ENCODE results near the gene GREB1L.

GREB1L gene

DNA sequence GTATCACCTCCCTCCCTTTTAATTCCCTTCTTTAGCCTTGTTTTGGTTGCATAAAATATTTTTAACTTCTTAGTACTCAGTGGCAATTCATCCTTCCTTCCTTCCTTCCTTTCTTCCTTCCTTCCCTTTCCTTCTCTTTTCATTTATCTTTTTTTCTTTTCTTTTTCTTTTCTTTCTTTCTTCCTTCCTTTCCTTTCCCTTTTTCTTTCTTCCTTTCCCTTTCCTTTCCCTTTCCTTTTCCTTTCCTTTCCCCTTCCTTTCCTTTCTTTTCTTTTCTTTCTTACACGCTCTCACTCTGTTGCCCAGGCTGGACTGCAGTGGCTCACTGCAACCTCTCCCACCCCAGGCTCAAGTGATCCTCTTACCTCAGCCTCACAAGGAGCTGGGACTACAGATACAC is 160.2 kb downstream of the GREB1L start:
- Histone ChIP-seq H3K4me3 (ENCODE audit: low read length) (no peak overlapping the region), H3K4me1 (ENCODE audit: control insufficient read depth, insufficient read depth, low read length) (peaks cover 4% of the 10 kb centered on the region), H3K9me3 (ENCODE audit: control insufficient read depth, low read length) (no peaks in the 10 kb centered on the region), H3K36me3 (ENCODE audit: control insufficient read depth, insufficient read depth, low read length, severe bottlenecking) (peaks cover 19% of the 10 kb centered on the region), H3K9ac (ENCODE audit: low read length) (no peak overlapping the region), H3K27me3 (replicated peaks; ENCODE audit: control insufficient read depth, insufficient read depth, low read length) (no peaks in the 10 kb centered on the region)
- DNase-seq (ENCODE audit: low read depth) = no peak

GRCh38 chr18:21404426-21404825 is 162.4 kb downstream of the GREB1L start:
- Histone ChIP-seq H3K27me3 (replicated peaks; ENCODE audit: control insufficient read depth, insufficient read depth, low read length) (no peaks in the 10 kb centered on the region), H3K36me3 (ENCODE audit: control insufficient read depth, insufficient read depth, low read length, severe bottlenecking) (peaks cover 22% of the 10 kb centered on the region), H3K4me1 (ENCODE audit: control insufficient read depth, insufficient read depth, low read length) (peaks cover 4% of the 10 kb centered on the region), H3K9ac (ENCODE audit: low read length) (no peak overlapping the region), H3K9me3 (ENCODE audit: control insufficient read depth, low read length) (no peaks in the 10 kb centered on the region), H3K4me3 (ENCODE audit: low read length) (no peak overlapping the region)
- DNase-seq (ENCODE audit: low read depth) = no peak

DNA sequence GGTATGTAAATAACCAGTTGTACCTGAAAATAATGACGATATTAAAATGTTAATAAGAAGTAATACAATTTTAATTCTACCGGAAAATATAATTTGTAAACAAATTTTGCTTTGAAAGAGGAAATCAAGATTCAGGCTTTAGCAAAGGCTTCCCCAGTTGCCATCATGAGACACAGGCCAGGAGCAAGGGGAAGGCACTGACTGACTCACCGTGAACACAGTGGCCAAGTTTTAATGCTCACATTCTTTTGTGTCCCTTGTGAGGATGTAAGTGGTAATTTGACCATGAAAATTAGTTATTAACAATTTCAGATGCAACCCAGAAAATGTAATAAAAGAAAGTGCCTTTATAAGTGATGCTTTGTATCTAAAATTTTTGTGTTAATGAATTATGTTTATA is 164.1 kb downstream of the GREB1L start:
- H3K4me3 ChIP-seq (ENCODE audit: low read length) = no peak overlapping the region
- H3K27me3 ChIP-seq (replicated peaks; ENCODE audit: control insufficient read depth, insufficient read depth, low read length) = no peaks in the 10 kb centered on the region
- no peak overlapping the region for H3K9ac ChIP-seq (ENCODE audit: low read length)
- no peaks in the 10 kb centered on the region for H3K9me3 ChIP-seq (ENCODE audit: control insufficient read depth, low read length)
- H3K4me1 ChIP-seq (ENCODE audit: control insufficient read depth, insufficient read depth, low read length) = peaks cover 4% of the 10 kb centered on the region
- DNase-seq (ENCODE audit: low read depth) = no peak
- H3K36me3 ChIP-seq (ENCODE audit: control insufficient read depth, insufficient read depth, low read length, severe bottlenecking) = peaks cover 22% of the 10 kb centered on the region

DNA sequence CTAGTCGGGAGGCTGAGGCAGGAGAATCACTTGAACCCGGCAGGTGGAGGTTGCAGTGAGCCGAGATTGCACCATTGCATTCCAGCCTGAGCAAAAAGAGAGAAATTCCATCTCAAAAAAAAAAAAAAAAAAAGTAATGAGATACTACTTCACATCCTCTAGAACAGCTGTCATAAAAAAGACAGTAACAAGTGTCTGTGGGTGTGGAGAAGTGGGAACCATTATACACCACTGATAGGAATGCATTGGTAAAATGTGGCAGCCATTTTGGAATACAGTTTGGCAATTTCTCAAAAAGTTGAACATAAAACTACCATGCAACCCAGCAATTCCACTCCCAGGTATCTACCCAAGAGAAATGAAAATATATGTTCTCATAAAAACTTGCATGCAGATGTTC is 166.6 kb downstream of the GREB1L start:
- H3K36me3 ChIP-seq (ENCODE audit: control insufficient read depth, insufficient read depth, low read length, severe bottlenecking) = peaks cover 16% of the 10 kb centered on the region
- H3K27me3 ChIP-seq (replicated peaks; ENCODE audit: control insufficient read depth, insufficient read depth, low read length) = no peaks in the 10 kb centered on the region
- no peak overlapping the region for H3K9ac ChIP-seq (ENCODE audit: low read length)
- DNase-seq (ENCODE audit: low read depth) = no peak
- peaks cover 4% of the 10 kb centered on the region for H3K4me1 ChIP-seq (ENCODE audit: control insufficient read depth, insufficient read depth, low read length)
- H3K9me3 ChIP-seq (ENCODE audit: control insufficient read depth, low read length) = no peaks in the 10 kb centered on the region
- H3K4me3 ChIP-seq (ENCODE audit: low read length) = no peak overlapping the region

- Histone ChIP-seq H3K36me3 (ENCODE audit: control insufficient read depth, insufficient read depth, low read length, severe bottlenecking) (no peaks in the 10 kb centered on the region), H3K27me3 (replicated peaks; ENCODE audit: control insufficient read depth, insufficient read depth, low read length) (no peaks in the 10 kb centered on the region), H3K9me3 (ENCODE audit: control insufficient read depth, low read length) (no peaks in the 10 kb centered on the region), H3K4me3 (ENCODE audit: low read length) (no peak overlapping the region), H3K9ac (ENCODE audit: low read length) (no peak overlapping the region), H3K4me1 (ENCODE audit: control insufficient read depth, insufficient read depth, low read length) (peaks cover 3% of the 10 kb centered on the region)
- no peak for DNase-seq (ENCODE audit: low read depth)
Observed at GRCh38 chr18:21433436-21433835, 191.4 kb downstream of the GREB1L start.

- H3K9me3 ChIP-seq (ENCODE audit: control insufficient read depth, low read length) = no peaks in the 10 kb centered on the region
- H3K9ac ChIP-seq (ENCODE audit: low read length) = no peak overlapping the region
- H3K27me3 ChIP-seq (replicated peaks; ENCODE audit: control insufficient read depth, insufficient read depth, low read length) = no peaks in the 10 kb centered on the region
- peaks cover 22% of the 10 kb centered on the region for H3K4me1 ChIP-seq (ENCODE audit: control insufficient read depth, insufficient read depth, low read length)
- peak overlapping the region; percentile 25 for H3K4me3 ChIP-seq (ENCODE audit: low read length)
- DNase-seq (ENCODE audit: low read depth) = peak; percentile 74
- no peaks in the 10 kb centered on the region for H3K36me3 ChIP-seq (ENCODE audit: control insufficient read depth, insufficient read depth, low read length, severe bottlenecking)
Observed at GRCh38 chr18:21439431-21439846, 197.4 kb downstream of the GREB1L start.

DNA sequence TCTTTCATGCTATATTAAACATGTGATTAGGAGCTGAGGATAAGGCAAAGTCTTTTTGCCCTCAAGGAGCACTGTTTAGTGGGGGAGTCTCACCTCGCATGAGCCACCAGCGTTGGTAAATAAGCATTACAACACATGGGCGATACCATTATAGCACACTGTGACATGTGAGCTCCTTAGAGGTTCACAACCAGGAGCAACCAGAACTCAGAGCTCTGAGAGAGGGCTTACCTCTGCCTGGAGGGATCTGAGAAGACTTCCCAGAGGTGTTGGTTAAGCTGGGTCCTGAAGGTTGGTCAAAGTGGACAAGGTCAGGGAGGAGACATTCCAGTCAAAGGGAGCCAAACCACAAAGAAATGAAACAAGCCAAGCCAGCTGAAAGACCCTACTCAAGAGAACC is 199.6 kb downstream of the GREB1L start:
- no peaks in the 10 kb centered on the region for H3K36me3 ChIP-seq (ENCODE audit: control insufficient read depth, insufficient read depth, low read length, severe bottlenecking)
- no peak overlapping the region for H3K4me3 ChIP-seq (ENCODE audit: low read length)
- no peak overlapping the region for H3K9ac ChIP-seq (ENCODE audit: low read length)
- peaks cover 22% of the 10 kb centered on the region for H3K4me1 ChIP-seq (ENCODE audit: control insufficient read depth, insufficient read depth, low read length)
- H3K9me3 ChIP-seq (ENCODE audit: control insufficient read depth, low read length) = no peaks in the 10 kb centered on the region
- no peaks in the 10 kb centered on the region for H3K27me3 ChIP-seq (replicated peaks; ENCODE audit: control insufficient read depth, insufficient read depth, low read length)
- no peak for DNase-seq (ENCODE audit: low read depth)

DNA sequence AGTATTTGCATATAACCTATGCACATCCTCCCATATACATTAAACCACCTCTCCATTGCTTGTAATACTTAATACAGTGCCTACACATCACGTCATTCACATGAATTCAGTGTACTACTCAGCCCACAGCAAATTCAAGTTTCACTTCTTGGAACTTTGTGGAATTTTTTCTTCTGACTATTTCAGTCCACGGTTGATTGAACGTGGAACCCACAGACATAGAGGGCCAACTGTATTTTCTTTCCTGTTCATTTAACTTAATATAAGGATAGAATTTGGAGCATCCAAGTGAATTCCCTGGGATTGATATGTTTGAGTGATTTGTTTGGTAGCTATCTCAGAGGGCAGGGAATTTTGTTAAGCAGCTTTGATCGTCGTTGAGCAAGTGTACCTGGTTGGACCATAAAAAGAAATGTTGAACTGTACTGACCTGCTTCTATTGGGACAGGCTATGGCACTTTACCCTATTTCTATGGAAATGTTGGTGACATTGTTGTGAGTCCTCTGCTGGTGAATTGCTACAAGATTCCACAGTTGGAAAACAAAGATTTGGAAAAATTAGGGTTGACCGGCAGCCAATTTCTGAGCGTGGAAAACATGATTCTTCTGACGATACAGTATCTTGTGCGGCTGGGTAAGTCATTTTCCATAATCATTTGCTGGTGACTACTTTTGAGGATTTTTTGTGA is 201.9 kb downstream of the GREB1L start:
- Histone ChIP-seq H3K4me3 (ENCODE audit: low read length) (peak overlapping the region; percentile 55), H3K9me3 (ENCODE audit: control insufficient read depth, low read length) (no peaks in the 10 kb centered on the region), H3K9ac (ENCODE audit: low read length) (peak overlapping the region; percentile 50), H3K4me1 (ENCODE audit: control insufficient read depth, insufficient read depth, low read length) (peaks cover 29% of the 10 kb centered on the region), H3K27me3 (replicated peaks; ENCODE audit: control insufficient read depth, insufficient read depth, low read length) (no peaks in the 10 kb centered on the region), H3K36me3 (ENCODE audit: control insufficient read depth, insufficient read depth, low read length, severe bottlenecking) (no peaks in the 10 kb centered on the region)
- no peak for DNase-seq (ENCODE audit: low read depth)

DNA sequence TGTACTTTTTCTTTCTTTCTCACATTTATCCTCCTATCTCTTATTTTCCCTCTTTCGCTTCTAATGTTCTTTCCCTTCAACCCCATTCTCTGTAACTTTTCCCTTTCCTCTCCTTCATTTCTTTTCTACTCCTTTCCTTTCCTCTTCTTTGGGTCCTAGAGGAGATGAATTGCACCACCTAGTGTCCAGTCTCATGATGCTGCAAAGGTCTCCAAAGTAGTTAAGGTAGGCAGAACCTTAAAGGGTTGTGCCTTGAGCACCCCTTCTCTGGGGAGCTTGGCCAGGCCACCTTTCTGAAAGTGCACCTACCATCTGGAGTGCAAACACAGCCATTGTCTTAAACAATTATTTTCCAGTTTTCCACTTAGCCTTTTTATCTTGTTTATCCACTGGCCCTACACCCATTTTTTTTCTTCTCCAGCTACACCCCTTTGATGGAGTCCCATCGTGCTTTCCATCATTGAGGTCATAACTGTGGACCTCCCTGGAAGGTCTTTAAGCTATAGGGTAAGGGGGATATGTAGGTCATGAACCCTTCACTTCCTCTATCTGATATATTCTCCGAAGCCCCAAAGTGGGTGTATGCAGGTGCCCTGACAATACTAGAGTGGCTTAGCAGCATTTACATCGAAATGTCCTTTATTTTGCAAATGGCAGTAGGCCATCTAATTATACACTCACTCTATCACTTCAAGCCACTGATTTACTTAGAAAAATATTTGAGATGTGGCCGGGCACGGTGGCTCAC is 202.6 kb downstream of the GREB1L start:
- H3K36me3 ChIP-seq (ENCODE audit: control insufficient read depth, insufficient read depth, low read length, severe bottlenecking) = no peaks in the 10 kb centered on the region
- H3K4me1 ChIP-seq (ENCODE audit: control insufficient read depth, insufficient read depth, low read length) = peaks cover 23% of the 10 kb centered on the region
- peak overlapping the region; percentile 50 for H3K9ac ChIP-seq (ENCODE audit: low read length)
- peak; percentile 85 for DNase-seq (ENCODE audit: low read depth)
- no peaks in the 10 kb centered on the region for H3K27me3 ChIP-seq (replicated peaks; ENCODE audit: control insufficient read depth, insufficient read depth, low read length)
- no peaks in the 10 kb centered on the region for H3K9me3 ChIP-seq (ENCODE audit: control insufficient read depth, low read length)
- peak overlapping the region; percentile 55 for H3K4me3 ChIP-seq (ENCODE audit: low read length)

GRCh38 chr18:21448299-21448698 is 206.3 kb downstream of the GREB1L start:
- DNase-seq (ENCODE audit: low read depth) = no peak
- Histone ChIP-seq H3K4me3 (ENCODE audit: low read length) (no peak overlapping the region), H3K9me3 (ENCODE audit: control insufficient read depth, low read length) (no peaks in the 10 kb centered on the region), H3K4me1 (ENCODE audit: control insufficient read depth, insufficient read depth, low read length) (peaks cover 28% of the 10 kb centered on the region), H3K36me3 (ENCODE audit: control insufficient read depth, insufficient read depth, low read length, severe bottlenecking) (peaks cover 4% of the 10 kb centered on the region), H3K27me3 (replicated peaks; ENCODE audit: control insufficient read depth, insufficient read depth, low read length) (no peaks in the 10 kb centered on the region), H3K9ac (ENCODE audit: low read length) (no peak overlapping the region)

DNA sequence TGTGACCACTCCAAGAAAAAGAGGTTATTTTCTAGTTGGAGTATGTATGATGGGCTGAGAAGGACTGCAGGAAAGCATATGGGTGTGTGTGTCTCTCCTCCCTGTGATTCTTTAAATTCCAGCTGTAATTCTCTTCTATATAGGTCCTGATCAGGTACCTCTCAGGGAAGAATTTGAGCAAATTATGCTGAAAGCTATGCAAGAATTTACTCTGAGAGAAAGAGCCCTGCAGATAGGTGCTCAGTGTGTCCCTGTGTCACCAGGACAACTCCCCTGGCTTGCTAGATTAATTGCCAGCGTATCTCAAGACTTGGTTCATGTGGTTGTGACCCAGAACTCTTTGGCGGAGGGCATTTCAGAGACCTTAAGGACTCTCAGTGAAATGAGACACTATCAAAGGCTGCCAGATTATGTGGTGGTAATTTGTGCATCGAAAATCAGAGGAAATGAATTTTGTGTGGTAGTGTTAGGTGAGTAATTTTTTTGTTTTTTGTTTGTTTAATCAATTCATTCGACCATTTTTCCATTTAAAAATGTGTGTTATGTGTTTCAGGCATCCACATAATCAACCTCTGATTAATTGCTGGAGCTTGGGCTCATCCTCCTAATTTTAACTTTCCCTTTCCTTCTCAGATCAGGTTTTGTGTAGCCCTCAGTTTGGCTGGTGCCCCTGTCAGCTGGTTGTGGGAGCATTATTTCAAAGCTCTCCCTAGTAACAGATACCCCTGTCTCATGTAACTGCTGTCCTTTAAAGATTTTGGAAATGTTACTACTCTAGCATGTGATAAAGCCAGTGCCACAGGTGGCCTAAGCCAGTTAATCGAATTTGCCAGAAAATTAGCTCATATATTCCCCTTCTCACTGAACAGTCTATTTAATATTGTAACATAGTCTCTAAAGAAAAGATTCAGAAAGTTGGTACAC is 207.6 kb downstream of the GREB1L start:
- H3K27me3 ChIP-seq (replicated peaks; ENCODE audit: control insufficient read depth, insufficient read depth, low read length) = no peaks in the 10 kb centered on the region
- no peak overlapping the region for H3K9ac ChIP-seq (ENCODE audit: low read length)
- no peaks in the 10 kb centered on the region for H3K9me3 ChIP-seq (ENCODE audit: control insufficient read depth, low read length)
- DNase-seq (ENCODE audit: low read depth) = no peak
- no peak overlapping the region for H3K4me3 ChIP-seq (ENCODE audit: low read length)
- H3K4me1 ChIP-seq (ENCODE audit: control insufficient read depth, insufficient read depth, low read length) = peaks cover 24% of the 10 kb centered on the region
- H3K36me3 ChIP-seq (ENCODE audit: control insufficient read depth, insufficient read depth, low read length, severe bottlenecking) = peaks cover 4% of the 10 kb centered on the region
